ENCODE results near the gene LCN6. TPM values are rescaled to one million over a fixed set of nuclear protein-coding genes. Genes with fewer than 3 reads are reported as not detected.
"Not testable (repeated sequence)": the region's sequence is repeated elsewhere in the genome, so short reads cannot be mapped to it uniquely, and the experiment has no call there.

The LCN6 gene, protein sequence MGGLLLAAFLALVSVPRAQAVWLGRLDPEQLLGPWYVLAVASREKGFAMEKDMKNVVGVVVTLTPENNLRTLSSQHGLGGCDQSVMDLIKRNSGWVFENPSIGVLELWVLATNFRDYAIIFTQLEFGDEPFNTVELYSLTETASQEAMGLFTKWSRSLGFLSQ
- polyA plus RNA-seq = 10 to 100 TPM in 1 of 4 donors, 1 to 10 TPM in 2, not detected in 1; 1.4 to 21.5 (median 2.2) TPM
- long read RNA-seq, donor 1 = 0 reads
- long read RNA-seq, donor 2 = 0 reads
- long read RNA-seq, donor 3 = 0 reads
- long read RNA-seq, donor 4 = 0 reads
- long read RNA-seq, donor 5 = 0 reads
- long read RNA-seq, donor 6 = 0 reads
- long read RNA-seq, donor 7 = 0 reads
- long read RNA-seq, donor 8 = 0 reads
- long read RNA-seq, donor 9 = 0 reads
- long read RNA-seq, donor 10 = 0 reads

DNA sequence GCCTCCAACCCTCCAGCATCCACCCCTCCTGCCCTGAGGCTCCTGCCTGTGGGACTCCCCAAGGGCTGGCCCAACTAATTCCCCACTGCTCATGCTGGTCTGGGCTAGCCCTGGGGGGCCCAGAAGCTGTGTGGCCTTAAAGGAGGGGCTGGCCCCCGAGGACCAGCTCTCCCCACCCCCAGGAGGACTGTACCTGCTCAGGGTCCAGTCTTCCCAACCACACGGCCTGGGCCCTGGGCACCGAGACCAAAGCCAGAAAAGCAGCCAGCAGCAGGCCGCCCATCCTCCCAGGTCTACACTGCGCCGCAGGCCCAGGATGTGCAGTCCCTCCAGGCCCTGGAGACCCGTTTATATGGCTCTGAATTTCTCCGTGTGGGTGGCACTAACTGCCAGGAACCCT lies at the start of gene LCN6:
LCN6 (minus strand) TSS at position 325 of the 400 bp plus-strand sequence; CDS start at position 283, 42 bp downstream.
- Histone ChIP-seq H3K27ac (ENCODE audit: low read depth in 1 of 3, low read length in 2 of 3) (no peak within 1 kb of the TSS), H3K27me3 (ENCODE audit: control insufficient read depth in 3 of 3, insufficient read depth in 3 of 3, low read length in 3 of 3) (peaks cover 0 to 4% (median under 1%) of the 10 kb centered on the region in 3 donors), H3K4me1 (ENCODE audit: control insufficient read depth in 3 of 3, insufficient read depth in 2 of 3, low read depth in 1 of 3, low read length in 2 of 3) (no peaks in the 10 kb centered on the region), H3K9me3 (ENCODE audit: control insufficient read depth in 2 of 2, insufficient read depth in 1 of 2, low read depth in 1 of 2, low read length in 1 of 2) (peaks cover 0 to 10% of the 10 kb centered on the region in 2 donors), H3K36me3 (ENCODE audit: control insufficient read depth in 3 of 3, insufficient read depth in 2 of 3, low read depth in 1 of 3, low read length in 3 of 3) (no peaks in the 10 kb centered on the region), H3K4me3 (ENCODE audit: low read depth in 1 of 3, low read length in 3 of 3) (no peak within 1 kb of the TSS)
- FAIRE-seq (no peak), DNase-seq (no peak)
- 70 to 76% (median 75%) methylated on average over 8 of the region's 8 CpGs for WGBS, 3 donors

DNA sequence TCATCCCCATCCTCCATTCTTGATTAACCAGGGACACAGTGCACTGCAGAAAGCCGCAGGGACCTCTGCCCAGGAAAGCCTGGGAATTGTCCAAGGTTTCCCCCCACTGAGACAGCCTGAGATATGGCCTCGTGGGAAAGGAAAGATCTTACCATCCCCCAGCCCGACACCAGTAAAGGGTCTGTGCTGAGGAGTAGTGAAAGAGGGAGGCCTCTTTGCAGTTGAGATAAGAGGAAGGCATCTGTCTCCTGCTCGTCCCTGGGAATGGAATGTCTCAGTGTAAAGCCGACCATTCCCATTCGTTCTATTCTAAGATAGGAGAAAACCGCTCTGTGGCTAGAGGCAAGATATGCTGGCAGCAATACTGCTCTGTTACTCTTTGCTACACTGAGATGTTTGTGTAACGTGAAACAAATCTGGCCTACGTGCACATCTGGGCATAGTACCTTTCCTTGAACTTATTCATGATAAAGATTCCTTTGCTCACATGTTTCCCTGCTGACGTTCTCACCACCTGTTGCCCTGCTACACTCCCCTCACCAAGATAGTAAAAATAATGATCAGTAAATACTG lies 48.5 kb upstream of the LCN6 start:
- H3K9me3 ChIP-seq (ENCODE audit: control insufficient read depth in 2 of 2, insufficient read depth in 1 of 2, low read depth in 1 of 2, low read length in 1 of 2); H3K4me3 ChIP-seq (ENCODE audit: low read depth in 1 of 3, low read length in 3 of 3); H3K27me3 ChIP-seq (ENCODE audit: control insufficient read depth in 3 of 3, insufficient read depth in 3 of 3, low read length in 3 of 3); FAIRE-seq: not testable (repeated sequence)
- Histone ChIP-seq H3K36me3 (ENCODE audit: control insufficient read depth in 3 of 3, insufficient read depth in 2 of 3, low read depth in 1 of 3, low read length in 3 of 3) (peaks cover 0 to 36% (median 0%) of the 10 kb centered on the region in 3 donors), H3K27ac (ENCODE audit: low read depth in 1 of 3, low read length in 2 of 3) (peak overlapping the region in 1 of 3 donors; percentile 100), H3K4me1 (ENCODE audit: control insufficient read depth in 3 of 3, insufficient read depth in 2 of 3, low read depth in 1 of 3, low read length in 2 of 3) (peaks cover 0 to 78% (median 3%) of the 10 kb centered on the region in 3 donors)
- peak; percentile 29 to 86 for DNase-seq
- 9 to 19% (median 11%) methylated on average over 10 of the region's 10 CpGs for WGBS, 3 donors

DNA sequence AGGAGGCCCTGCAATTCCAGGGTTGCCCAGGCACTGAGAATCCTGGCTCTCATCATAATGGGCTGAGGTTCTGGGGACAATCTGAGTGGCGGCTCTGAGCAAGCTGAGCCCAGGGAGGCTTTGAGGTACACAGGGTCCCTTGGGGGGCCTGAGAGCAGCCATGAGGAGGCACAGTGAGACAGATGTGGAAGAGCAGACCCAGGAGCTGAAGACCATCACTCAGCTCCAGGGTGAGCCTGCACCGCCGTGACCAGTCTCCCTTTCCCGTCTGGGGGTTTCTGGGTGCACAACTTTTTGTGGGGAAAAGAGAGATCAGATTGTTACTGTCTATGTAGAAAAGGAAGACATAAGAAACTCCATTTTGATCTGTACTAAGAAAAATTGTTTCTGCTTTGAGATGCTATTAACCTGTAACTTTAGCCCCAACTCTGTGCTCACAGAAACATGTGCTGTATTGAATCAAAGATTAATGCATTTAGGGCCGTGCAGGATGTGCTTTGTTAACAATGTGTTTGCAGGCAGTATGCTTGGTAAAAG lies 48.0 kb upstream of the LCN6 start, which contains the start of gene CCDC183:
CCDC183 (plus strand) TSS at position 101 of the 537 bp plus-strand sequence; CDS start at position 161, 60 bp downstream.
- no peak for FAIRE-seq

DNA sequence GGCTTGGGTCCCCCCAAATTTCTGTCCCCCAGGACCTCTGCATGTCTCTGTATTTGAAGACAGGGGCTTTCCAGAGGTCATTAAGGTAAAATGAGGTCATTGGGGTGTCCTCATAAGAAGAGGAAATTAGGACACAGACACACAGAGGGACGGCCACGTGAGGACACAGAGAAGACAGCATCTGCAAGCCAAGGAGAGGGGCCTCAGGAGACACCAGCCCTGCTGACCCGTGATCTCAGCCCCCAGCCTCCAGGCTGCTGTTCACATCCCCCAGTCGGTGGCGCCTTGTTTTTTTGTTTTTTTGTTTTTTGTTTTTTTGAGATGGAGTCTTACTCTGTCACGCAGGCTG lies 46.6 kb upstream of the LCN6 start:
- no peak for FAIRE-seq
- H3K4me1 ChIP-seq (ENCODE audit: control insufficient read depth in 3 of 3, insufficient read depth in 2 of 3, low read depth in 1 of 3, low read length in 2 of 3) = peaks cover 0 to 82% (median 0%) of the 10 kb centered on the region in 3 donors

More for the DNA sequence above, 48.0 kb upstream of the LCN6 start, which contains the start of gene CCDC183:
- H3K27ac ChIP-seq (ENCODE audit: low read depth in 1 of 3, low read length in 2 of 3) = peak within 1 kb of the TSS in 1 of 3 donors; percentile 100
- peak within 1 kb of the TSS in 1 of 3 donors; percentile 15 for H3K4me3 ChIP-seq (ENCODE audit: low read depth in 1 of 3, low read length in 3 of 3)
- H3K9me3 ChIP-seq (ENCODE audit: control insufficient read depth in 2 of 2, insufficient read depth in 1 of 2, low read depth in 1 of 2, low read length in 1 of 2) = no peaks in the 10 kb centered on the region
- H3K4me1 ChIP-seq (ENCODE audit: control insufficient read depth in 3 of 3, insufficient read depth in 2 of 3, low read depth in 1 of 3, low read length in 2 of 3) = peaks cover 0 to 81% (median 3%) of the 10 kb centered on the region in 3 donors
- H3K36me3 ChIP-seq (ENCODE audit: control insufficient read depth in 3 of 3, insufficient read depth in 2 of 3, low read depth in 1 of 3, low read length in 3 of 3) = peaks cover 0 to 38% (median 0%) of the 10 kb centered on the region in 3 donors
- no peak for DNase-seq
- H3K27me3 ChIP-seq (ENCODE audit: control insufficient read depth in 3 of 3, insufficient read depth in 3 of 3, low read length in 3 of 3) = peaks cover 0 to 4% (median 3%) of the 10 kb centered on the region in 3 donors
- 37 to 50% (median 44%) methylated on average over 5 of the region's 5 CpGs for WGBS, 3 donors

DNA sequence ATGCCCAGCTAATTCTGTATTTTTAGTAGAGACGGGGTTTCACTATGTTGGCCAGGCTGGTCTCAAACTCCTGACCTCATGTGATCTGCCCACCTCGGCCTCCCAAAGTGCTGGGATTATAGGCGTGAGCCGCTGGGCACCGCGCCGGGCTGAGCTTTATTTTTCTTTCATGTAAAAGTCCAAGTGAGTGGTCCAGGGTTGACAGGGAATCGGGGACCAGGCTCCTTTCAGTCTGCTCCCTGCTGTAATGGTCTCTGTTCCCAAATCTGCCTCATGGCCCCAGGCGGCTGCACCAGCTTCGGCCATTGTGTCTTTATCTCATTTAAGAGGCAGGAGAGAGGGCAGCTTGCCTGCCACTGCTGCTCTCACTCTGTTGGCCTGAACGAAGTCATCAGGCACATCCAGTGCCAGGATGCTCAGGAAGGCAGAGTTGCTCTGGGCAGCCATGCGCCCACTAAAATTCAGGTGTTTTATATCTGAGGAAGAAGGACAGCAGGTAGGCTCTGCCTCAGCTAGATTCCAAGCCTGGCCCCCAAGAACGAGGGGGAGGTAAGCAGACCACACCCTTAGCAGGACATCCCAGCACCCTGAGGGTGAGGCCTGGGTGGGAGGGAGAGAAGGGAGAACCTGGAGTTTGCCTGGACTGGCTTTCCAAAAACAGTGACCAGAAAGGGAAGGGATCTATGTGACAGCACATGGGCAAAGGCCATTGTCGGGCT lies 46.1 kb upstream of the LCN6 start:
- H3K27ac ChIP-seq (ENCODE audit: low read depth in 1 of 3, low read length in 2 of 3) = peak overlapping the region in 1 of 3 donors; percentile 100
- no peak for FAIRE-seq
- 85 to 89% (median 88%) methylated on average over 14 of the region's 14 CpGs for WGBS, 3 donors

More for the DNA sequence above, 46.6 kb upstream of the LCN6 start:
- H3K36me3 ChIP-seq (ENCODE audit: control insufficient read depth in 3 of 3, insufficient read depth in 2 of 3, low read depth in 1 of 3, low read length in 3 of 3) = peaks cover 0 to 38% (median 0%) of the 10 kb centered on the region in 3 donors
- peak overlapping the region in 1 of 3 donors; percentile 100 for H3K27ac ChIP-seq (ENCODE audit: low read depth in 1 of 3, low read length in 2 of 3)
- WGBS, 3 donors = 71 to 85% (median 80%) methylated on average over 5 to 6 of the region's 6 CpGs
- no peak for DNase-seq
- no peaks in the 10 kb centered on the region for H3K9me3 ChIP-seq (ENCODE audit: control insufficient read depth in 2 of 2, insufficient read depth in 1 of 2, low read depth in 1 of 2, low read length in 1 of 2)
- H3K4me3 ChIP-seq (ENCODE audit: low read depth in 1 of 3, low read length in 3 of 3) = no peak overlapping the region
- peaks cover 0 to 3% (median 0%) of the 10 kb centered on the region in 3 donors for H3K27me3 ChIP-seq (ENCODE audit: control insufficient read depth in 3 of 3, insufficient read depth in 3 of 3, low read length in 3 of 3)

DNA sequence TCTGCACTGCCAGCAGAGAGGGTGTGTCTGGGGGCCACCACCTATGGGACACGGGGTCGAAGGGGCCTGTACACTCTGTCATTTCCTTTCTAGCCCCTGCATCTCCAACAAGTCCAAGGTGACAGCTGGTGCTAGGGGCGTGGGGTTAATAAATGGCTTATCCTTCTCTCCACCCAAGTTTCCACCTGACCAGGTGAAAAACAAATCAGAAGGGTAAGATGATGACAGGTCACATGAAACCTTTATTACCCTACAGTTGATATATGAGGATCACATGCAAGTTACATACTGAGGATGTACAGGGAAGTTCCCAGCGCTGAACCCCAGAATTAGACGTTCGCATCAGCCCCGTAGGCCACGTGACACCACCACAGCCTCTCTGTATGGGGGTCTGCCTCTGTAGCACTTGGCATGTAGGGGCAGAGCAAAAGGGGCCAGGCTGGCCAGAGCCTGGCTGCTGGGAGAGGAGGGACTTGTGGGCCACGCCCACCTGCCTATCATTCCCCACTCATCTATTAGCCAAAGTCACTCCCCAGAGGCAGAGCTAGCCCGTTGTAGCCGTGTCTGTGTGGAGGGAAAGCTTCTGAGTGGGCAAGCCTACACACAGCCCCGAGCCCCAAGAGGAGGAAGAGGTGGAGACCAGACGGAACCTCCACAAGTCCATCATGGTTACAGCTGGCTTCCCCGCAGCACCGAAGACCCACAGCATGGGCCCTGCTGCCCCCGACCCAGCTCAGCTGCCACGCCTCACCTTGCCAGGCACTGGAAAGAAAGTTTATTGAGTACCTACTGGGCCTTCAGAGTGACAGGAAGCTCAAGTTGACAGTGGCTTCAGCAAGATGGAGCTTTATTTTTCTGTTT lies 45.0 kb upstream of the LCN6 start:
- Histone ChIP-seq H3K27ac (ENCODE audit: low read depth in 1 of 3, low read length in 2 of 3) (peak overlapping the region; percentile 1 to 100 (median 95)), H3K4me1 (ENCODE audit: control insufficient read depth in 3 of 3, insufficient read depth in 2 of 3, low read depth in 1 of 3, low read length in 2 of 3) (peaks cover 0 to 75% (median 0%) of the 10 kb centered on the region in 3 donors), H3K9me3 (ENCODE audit: control insufficient read depth in 2 of 2, insufficient read depth in 1 of 2, low read depth in 1 of 2, low read length in 1 of 2) (no peaks in the 10 kb centered on the region), H3K27me3 (ENCODE audit: control insufficient read depth in 3 of 3, insufficient read depth in 3 of 3, low read length in 3 of 3) (no peaks in the 10 kb centered on the region), H3K36me3 (ENCODE audit: control insufficient read depth in 3 of 3, insufficient read depth in 2 of 3, low read depth in 1 of 3, low read length in 3 of 3) (peaks cover 0 to 38% (median 0%) of the 10 kb centered on the region in 3 donors), H3K4me3 (ENCODE audit: low read depth in 1 of 3, low read length in 3 of 3) (peak overlapping the region in 1 of 3 donors; percentile 92)
- 40 to 69% (median 43%) methylated on average over 17 of the region's 17 CpGs for WGBS, 3 donors
- FAIRE-seq = no peak
- peak; percentile 68 to 96 for DNase-seq

More for the DNA sequence above, 46.1 kb upstream of the LCN6 start:
- Histone ChIP-seq H3K4me3 (ENCODE audit: low read depth in 1 of 3, low read length in 3 of 3) (no peak overlapping the region), H3K36me3 (ENCODE audit: control insufficient read depth in 3 of 3, insufficient read depth in 2 of 3, low read depth in 1 of 3, low read length in 3 of 3) (peaks cover 0 to 38% (median 0%) of the 10 kb centered on the region in 3 donors), H3K9me3 (ENCODE audit: control insufficient read depth in 2 of 2, insufficient read depth in 1 of 2, low read depth in 1 of 2, low read length in 1 of 2) (no peaks in the 10 kb centered on the region), H3K4me1 (ENCODE audit: control insufficient read depth in 3 of 3, insufficient read depth in 2 of 3, low read depth in 1 of 3, low read length in 2 of 3) (peaks cover 0 to 84% (median 0%) of the 10 kb centered on the region in 3 donors), H3K27me3 (ENCODE audit: control insufficient read depth in 3 of 3, insufficient read depth in 3 of 3, low read length in 3 of 3) (peaks cover 0 to 1% (median 0%) of the 10 kb centered on the region in 3 donors)
- no peak for DNase-seq

DNA sequence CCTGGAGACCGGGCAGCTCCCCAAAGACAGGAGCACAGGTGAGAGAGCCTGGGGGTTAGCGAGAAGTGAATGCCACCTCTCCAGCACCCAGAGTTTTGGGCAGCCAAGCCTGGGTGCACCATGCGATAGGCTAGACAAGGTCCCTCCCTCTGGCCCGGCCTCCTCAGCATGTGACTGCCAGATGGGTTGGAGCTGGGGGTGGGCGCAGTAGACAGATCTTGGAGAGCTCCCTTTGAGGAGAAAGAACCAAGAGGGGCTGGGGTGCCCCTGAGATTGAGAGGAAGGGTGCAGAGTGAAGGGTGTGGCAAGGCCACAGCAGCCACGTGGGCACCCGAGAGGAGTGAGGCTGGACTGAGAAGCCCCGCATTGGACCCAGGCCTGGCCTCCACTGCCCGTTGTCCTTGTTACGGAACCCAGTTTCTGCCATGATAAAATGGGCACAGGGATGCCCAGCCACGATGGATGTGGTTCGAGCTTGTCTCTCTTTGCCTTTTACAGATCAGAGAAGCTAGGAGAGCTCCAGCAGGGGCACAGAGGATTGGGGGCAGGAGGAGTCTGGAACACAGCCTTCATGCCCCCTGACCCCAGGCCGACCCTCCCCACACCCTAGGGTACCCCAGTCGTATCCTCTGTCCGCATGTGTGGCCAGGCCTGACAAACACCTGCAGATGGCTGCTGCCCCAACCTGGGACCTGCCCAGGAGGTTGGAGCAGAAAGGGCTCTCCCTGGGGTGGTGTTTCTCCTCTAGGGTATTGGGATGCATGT lies 44.2 kb upstream of the LCN6 start:
- Histone ChIP-seq H3K36me3 (ENCODE audit: control insufficient read depth in 3 of 3, insufficient read depth in 2 of 3, low read depth in 1 of 3, low read length in 3 of 3) (peaks cover 0 to 38% (median 0%) of the 10 kb centered on the region in 3 donors), H3K4me3 (ENCODE audit: low read depth in 1 of 3, low read length in 3 of 3) (peak overlapping the region in 2 of 3 donors; percentile 65 to 92), H3K27ac (ENCODE audit: low read depth in 1 of 3, low read length in 2 of 3) (peak overlapping the region; percentile 34 to 100 (median 95)), H3K4me1 (ENCODE audit: control insufficient read depth in 3 of 3, insufficient read depth in 2 of 3, low read depth in 1 of 3, low read length in 2 of 3) (peaks cover 0 to 79% (median 0%) of the 10 kb centered on the region in 3 donors), H3K9me3 (ENCODE audit: control insufficient read depth in 2 of 2, insufficient read depth in 1 of 2, low read depth in 1 of 2, low read length in 1 of 2) (no peaks in the 10 kb centered on the region), H3K27me3 (ENCODE audit: control insufficient read depth in 3 of 3, insufficient read depth in 3 of 3, low read length in 3 of 3) (no peaks in the 10 kb centered on the region)
- FAIRE-seq (no peak), DNase-seq (peak in 1 of 2 donors; percentile 82)
- WGBS, 3 donors = 47 to 66% (median 53%) methylated on average over 15 of the region's 15 CpGs

All from small intestine (tissue), 16 donors.